ENCODE measurements around the gene LAMB4.

GRCh38 chr7:108079648-108080591 is 50.2 kb downstream of the LAMB4 start:
- TF ChIP-seq CTCF (IDR thresholded peaks at IDR 0.05) (no peak), POLR2A (IDR thresholded peaks at IDR 0.05) (no peak), POLR2AphosphoS5 (IDR thresholded peaks at IDR 0.05) (no peak)

Measured in prostate gland (tissue), 2 donors.